ENCODE results near the gene TMEM132C.

The TMEM132C gene

DNA sequence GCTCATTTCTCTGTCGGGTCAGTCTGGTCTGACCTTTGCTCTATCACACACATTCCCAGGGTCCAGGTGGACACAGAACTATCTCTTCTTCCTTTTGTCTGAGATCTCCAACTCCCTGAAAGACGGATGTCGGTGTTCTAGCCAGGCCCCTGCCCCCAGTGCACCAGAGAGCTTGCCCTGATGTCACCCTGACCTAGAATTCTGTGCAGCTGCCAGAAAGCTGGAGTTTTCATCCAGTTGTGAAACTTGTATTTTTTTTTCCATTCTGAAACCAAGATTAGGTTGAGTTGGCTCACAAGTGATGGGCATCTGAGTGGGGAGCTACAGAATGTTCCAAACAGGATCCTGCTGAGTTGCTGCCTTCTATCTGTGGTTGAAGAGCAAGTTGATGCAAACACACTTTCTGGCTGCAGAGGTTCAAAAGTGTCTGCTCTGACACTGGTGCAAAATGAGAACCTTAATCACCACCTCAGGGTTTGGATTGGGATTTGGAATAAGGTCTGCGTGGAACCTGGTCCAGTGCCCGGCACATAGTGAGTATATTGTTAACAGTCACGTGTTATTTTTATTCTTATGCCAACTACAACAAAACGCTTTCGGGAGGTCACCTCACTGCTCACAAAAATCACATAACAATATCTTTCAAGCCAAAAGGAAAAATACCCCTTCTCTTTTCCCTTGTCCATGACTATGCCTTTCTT, 345.3 kb downstream of the TMEM132C start:
- DNase-seq (ENCODE audit: low spot score) = no peak

GRCh38 chr12:128613837-128614590, 347.0 kb downstream of the TMEM132C start:
- DNase-seq (ENCODE audit: low spot score) = no peak

DNA sequence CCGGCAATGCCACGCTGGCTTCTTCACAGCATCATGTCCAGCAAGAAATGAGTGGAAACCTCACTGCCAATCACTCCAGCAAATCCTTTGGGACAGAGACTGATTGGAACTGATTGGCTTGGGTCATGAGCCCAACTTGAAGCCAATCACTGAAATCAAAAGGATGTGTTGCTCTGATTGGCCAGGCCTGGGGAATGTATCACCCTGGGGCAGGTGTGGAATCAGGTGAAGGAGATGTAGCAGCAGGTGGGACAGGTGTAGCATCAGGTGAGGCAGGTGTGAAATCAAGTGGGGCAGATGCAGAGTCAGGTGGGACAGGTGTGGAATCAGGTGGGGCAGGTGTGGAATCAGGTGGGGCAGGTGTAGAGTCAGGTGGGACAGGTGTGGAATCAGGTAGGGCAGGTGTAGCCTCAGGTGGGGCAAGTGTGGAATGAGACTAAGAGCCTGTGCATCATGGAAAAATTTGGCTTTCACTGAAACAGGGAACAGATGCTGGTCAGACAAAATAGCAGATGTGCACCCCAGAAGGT, 350.4 kb downstream of the TMEM132C start:
- DNase-seq (ENCODE audit: low spot score) = no peak

DNA sequence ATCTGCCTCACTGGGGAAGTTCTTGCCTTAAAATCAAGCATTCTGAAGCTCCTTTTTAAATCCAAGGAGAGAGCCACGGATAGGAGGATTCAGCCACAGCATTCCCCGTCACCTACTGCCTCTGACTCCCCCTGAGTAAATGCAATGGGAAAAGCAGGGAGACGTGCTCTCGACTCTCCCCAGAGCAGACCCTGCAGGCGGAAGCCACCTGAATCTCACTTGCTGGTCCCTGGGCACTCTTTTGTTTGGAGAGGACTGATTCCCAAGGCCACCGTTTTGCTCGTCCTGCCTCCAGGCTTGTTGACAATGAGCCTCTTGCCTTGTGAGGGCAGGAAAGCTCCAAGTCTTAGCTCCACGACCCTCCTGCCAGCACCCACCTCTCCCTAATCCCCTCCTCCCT, 352.3 kb downstream of the TMEM132C start:
- no peak for DNase-seq (ENCODE audit: low spot score)

DNA sequence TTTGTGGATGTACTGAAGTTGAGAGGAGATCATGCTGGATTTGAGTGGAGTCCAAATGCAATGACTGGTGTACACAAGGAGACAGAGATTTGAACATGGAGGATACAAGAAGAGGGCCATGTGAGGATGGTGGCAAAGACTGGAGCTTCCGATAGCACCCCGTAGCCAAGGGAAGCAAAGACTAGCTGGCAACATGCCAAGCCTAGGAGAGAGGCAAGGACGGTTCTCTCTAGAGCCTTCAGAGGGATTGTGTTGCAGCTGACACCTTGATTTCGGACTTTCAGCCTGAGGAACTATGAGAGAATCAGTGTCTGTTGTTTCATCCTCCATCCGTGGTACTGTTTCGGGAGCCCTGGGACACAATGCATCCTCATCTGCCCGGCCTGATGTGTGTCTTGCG, 354.3 kb downstream of the TMEM132C start:
- DNase-seq (ENCODE audit: low spot score) = no peak

DNA sequence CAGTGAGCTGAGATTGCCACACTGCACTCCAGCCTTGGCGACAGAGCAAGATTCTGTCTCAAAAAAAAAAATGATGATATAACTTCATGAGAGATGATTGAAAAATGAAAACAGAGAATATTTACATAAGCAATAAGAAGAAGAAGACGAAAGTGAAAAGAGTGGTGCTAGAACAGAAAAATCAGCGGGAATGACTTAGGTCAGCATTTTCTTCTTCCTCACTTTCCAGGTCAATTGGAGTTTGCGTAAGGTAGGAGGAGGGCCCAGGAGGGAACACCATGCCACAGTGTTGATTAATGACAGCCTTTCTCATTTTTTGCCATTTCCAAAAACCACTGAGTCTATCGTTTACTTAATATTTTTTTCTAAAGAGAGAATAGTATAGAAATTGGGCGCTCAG, 356.8 kb downstream of the TMEM132C start:
- DNase-seq (ENCODE audit: low spot score) = no peak

DNA sequence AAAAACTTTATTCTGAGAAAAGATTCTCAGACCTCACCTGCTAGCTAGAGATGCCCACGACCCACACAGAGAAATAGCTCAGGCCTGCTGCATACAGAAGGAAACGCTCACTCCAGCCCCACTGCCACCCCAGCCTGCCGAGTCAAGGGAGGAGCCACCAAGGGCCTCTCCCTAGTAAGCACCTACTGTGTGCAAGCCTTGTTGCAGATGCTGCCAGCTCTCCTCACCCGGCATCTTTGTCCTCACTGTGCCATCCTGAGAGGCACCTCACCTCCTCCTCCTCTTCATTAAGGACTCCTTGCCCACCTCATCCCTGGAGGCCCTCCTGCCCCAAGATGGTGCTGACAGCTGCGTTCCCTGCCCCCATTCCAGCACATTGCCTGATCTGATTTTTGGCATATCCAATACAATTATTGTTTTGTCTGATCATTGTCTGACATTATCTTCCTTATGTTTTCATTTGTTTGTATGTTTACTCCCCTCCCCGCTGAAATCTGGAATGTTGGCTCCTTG, 359.9 kb downstream of the TMEM132C start:
- DNase-seq (ENCODE audit: low spot score) = no peak

GRCh38 chr12:128627659-128628058, 360.7 kb downstream of the TMEM132C start:
- no peak for DNase-seq (ENCODE audit: low spot score)

DNA sequence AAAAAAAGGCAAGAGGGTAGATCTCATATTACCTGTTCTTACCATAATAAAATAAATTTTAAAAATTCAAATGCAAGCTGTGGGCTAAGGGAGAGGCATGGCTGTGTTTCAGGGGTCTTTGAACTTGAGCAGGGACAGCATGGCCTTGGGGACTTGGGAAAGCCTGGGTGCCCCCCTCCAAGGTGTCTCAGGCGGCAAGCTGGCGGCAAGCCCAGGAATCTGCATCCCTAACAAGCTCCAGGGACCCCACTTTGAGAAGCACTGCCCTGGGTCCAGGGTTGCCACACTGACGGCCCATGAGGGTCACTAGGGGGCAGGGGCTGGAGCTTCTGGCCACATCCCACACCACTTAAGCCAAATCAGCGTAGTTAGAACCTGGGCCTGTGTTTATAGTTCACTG, 363.0 kb downstream of the TMEM132C start:
- DNase-seq (ENCODE audit: low spot score) = no peak

DNA sequence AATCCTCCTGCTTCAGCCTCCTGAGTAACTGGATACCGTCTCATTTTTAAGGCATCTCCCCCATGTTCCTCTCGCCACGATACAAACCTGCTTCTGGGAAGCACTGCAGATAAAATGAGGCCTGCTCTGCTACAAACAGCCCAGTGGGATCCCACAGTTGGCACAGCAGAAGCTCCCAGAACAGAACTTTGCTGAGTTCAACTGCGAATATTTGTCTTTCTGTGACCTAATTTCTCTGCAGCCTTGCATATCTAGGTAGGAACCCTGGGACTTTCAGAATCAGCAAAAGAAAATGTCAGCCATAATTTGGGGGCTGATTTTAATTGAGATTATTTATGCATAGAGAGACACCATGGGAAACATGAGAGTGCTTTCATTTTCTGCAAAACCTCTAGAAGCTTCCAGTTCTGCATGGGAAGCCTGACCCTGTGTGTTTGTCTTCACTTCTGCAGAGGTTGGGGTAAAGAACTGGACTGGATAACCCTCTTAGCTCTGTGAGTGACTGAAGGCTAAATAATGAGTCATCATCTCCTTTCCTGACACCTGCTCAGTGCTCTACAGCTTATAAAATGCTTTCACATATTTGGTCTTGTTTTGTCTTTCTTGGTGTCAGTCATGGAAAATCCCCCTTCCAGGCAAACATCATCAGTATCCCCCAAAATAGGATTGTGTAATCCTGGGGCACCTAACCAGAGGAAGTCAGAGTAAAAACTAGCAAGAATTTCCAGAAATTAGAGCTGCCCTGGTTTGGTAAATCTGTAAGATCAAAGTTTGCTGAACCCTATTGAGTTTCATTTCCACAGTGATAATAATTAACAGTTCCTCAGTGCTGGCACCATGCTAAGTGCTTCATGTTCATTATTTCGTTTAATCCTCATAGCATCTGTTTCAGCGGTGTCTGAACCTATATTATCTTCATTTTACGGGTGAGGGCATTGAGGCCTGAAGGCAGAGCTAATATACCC, 371.0 kb downstream of the TMEM132C start:
- no peak for DNase-seq (ENCODE audit: low spot score)

- no peak for DNase-seq (ENCODE audit: low spot score)
These were observed 372.1 kb downstream of the TMEM132C start for GRCh38 chr12:128639089-128639488.

GRCh38 chr12:128643155-128643554, 376.2 kb downstream of the TMEM132C start:
- DNase-seq (ENCODE audit: low spot score) = no peak

DNA sequence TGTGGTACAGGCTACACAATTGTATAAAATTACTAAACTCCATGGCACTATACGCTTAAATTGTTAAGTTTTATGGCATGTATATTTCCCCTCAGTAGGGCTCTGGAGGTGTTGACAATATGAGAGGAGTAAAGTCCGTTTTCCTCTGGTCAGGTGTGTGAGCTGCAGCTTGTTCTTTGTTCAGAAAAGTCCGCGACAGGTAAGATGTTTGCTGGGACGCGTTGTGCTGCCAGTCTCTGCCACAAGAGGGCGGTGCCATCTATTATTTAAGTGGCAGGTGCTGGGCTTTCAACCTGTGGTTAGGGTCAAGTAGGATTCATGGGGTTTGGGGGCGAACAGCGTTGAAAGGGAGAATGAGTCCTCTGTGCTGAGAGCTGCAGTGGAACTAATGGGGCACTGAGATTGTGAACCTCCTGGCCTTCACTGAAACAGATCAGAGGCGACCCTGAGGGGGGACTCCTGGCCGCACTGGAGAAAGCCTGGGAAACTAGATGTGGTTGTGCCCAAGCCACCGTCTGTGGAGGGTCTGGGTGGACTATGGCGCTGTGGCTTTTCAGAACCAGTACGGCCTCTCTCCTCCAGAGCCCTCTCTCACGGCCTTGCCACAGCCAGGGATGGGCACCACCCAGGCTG, 377.8 kb downstream of the TMEM132C start:
- DNase-seq (ENCODE audit: low spot score) = peak; percentile 29

DNA sequence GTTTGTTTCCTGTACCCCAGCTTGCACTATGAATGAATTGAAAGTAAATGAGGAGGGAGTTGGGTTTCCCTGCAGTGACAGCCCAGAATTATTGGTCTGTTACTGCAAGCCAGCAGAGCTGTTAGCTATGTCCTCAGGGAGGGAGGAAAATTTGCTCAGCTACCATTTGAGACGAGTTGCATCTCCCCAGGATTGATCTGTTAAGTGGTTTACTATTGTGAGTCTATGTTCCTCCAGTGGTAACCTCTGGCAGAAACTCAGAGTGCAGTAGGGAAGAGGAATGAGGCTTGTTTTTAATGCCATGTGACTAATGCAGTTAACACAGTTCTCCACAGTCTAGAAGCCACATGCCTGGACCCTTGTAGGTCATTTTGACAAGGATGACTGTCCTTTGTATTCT, 382.9 kb downstream of the TMEM132C start:
- no peak for DNase-seq (ENCODE audit: low spot score)

GRCh38 chr12:128652136-128652751, 385.3 kb downstream of the TMEM132C start:
- DNase-seq (ENCODE audit: low spot score) = no peak

GRCh38 chr12:128654468-128654867, 387.5 kb downstream of the TMEM132C start:
- DNase-seq (ENCODE audit: low spot score) = no peak

DNA sequence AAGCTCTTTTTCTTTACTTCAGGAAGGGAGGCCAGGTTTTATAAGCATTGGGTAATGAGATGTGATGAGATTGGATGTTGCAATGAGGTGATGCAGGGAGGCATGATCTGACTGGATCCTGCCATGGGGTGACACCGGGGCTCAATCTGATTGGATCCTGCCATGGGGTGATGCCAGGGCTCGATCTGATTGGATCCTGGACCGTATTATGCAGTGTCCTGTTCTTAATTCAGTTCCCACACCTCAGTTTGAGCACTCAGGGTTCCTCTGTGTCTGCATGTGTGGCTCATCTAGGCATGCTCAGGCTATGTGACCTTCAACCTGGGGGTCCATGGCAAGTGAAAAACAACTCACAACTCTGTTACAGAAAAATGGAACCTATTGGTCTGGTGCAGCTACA, 390.4 kb downstream of the TMEM132C start:
- DNase-seq (ENCODE audit: low spot score) = no peak

DNA sequence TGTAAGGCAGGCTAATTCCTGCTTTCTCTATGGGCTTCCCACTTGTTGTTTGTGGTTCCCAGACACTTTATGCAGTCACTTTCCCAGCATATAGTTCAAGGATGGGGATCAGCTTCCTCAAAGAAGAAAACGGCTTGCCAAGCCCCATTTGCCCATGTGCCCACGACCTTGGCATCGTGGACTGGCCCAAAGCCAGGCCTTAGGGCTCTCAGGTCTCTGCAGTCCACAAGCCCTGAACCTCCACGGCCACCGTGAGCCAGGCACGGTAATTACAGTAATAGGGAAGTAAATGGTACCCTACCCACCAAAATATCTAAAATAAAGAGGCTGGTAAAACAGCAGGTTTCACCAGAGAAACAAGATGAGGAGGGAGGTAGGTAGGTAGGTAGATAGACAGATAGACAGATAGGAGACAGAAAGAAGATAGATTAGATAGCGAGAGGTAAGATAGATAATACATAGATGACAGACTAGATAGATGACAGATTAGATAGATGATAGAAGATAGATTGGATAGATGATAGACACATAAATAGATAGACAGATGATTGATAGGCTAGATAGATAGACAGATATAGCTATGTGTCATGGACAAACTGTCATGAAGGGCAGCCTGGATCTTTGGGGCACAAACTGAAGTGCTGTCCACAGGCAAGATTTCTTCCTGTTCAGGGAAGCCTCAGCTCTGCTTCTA, 393.7 kb downstream of the TMEM132C start:
- DNase-seq (ENCODE audit: low spot score) = no peak

DNA sequence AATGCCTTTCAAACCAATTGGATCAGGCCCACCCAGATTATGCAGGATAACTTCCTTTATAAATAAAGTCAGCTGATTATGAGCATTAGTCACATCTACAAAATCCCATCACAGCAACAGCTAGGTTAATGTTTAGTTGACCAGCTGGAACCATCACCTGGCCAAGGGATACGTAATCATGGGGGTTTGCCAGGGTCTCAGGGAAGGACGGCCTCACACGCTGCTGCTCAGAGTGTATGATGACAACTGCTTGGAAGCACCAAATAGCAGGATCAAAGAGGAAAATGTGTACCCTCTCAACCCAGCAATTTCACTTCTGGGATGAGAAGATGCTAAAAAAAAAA, 394.2 kb downstream of the TMEM132C start:
- no peak for DNase-seq (ENCODE audit: low spot score)

- DNase-seq (ENCODE audit: low spot score) = no peak
These were observed 395.1 kb downstream of the TMEM132C start for GRCh38 chr12:128662101-128662500.

- DNase-seq (ENCODE audit: low spot score) = no peak
These were observed 397.5 kb downstream of the TMEM132C start for GRCh38 chr12:128664501-128664900.

All from SW480 (cell line).